ENCODE data around the gene HERPUD1.

- TF ChIP-seq, protein P1, sequence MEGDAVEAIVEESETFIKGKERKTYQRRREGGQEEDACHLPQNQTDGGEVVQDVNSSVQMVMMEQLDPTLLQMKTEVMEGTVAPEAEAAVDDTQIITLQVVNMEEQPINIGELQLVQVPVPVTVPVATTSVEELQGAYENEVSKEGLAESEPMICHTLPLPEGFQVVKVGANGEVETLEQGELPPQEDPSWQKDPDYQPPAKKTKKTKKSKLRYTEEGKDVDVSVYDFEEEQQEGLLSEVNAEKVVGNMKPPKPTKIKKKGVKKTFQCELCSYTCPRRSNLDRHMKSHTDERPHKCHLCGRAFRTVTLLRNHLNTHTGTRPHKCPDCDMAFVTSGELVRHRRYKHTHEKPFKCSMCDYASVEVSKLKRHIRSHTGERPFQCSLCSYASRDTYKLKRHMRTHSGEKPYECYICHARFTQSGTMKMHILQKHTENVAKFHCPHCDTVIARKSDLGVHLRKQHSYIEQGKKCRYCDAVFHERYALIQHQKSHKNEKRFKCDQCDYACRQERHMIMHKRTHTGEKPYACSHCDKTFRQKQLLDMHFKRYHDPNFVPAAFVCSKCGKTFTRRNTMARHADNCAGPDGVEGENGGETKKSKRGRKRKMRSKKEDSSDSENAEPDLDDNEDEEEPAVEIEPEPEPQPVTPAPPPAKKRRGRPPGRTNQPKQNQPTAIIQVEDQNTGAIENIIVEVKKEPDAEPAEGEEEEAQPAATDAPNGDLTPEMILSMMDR (IDR thresholded peaks at IDR 0.05): no peak
- TF ChIP-seq EP300 (IDR thresholded peaks at IDR 0.05): no peak
- no peak for TF ChIP-seq POLR2A (IDR thresholded peaks at IDR 0.05)
Observed at GRCh38 chr16:56993204-56993603, 61.3 kb downstream of the HERPUD1 start.
